PC-3 (cell line): Measurements from ENCODE around the gene USP15. TPM values are rescaled to one million over a fixed set of nuclear protein-coding genes. Genes with fewer than 3 reads are reported as not detected.

Source experiments
- ATAC-seq: fragments of 200-7000 bp; cut with Tn5 transposase; 2 replicates; pipeline ENCODE4 v1.9.1; 2020; ENCODE audit warnings: mild to moderate bottlenecking, moderate library complexity
- BruUV-seq: library from RNA; stranded (reverse); fragments of 400-500 nt; replicated peaks from 2 replicates; lab custom pipeline; 2021; lab: Mats Ljungman, UMichigan
- CTCF ChIA-PET: fragments of 300-600 bp; sonication (Branson Sonifier 250); formaldehyde crosslinking; loops from one replicate; lab custom pipeline; 2022; ENCODE audit warnings: antibody characterized with exemption; lab: Charles Lee
- POLR2A ChIA-PET: fragments of 300-600 bp; sonication (Branson Sonifier 250); formaldehyde crosslinking; loops from one replicate; lab custom pipeline; 2022; ENCODE audit warnings: antibody characterized with exemption; ENCODE audit not compliant: unreplicated experiment; lab: Charles Lee
- DNase-seq: peaks from one replicate; pipeline ENCODE4 v3.0.0-alpha.2; 2015
- H2AFZ ChIP-seq: fragments of 300-600 bp; sonication (generic); 2 replicates; pipeline ENCODE4 v1.6.0; 2016; ENCODE audit warnings: antibody characterized with exemption, low read length
- H3F3A ChIP-seq: fragments of 300-600 bp; sonication (generic); one replicate; pipeline ENCODE4 v1.6.0; 2017; ENCODE audit warnings: antibody characterized with exemption, low read length, control low read depth, mild to moderate bottlenecking; ENCODE audit not compliant: unreplicated experiment
- H3K27ac ChIP-seq: fragments of 300-600 bp; sonication (generic); 2 replicates; pipeline ENCODE4 v1.5.1; 2016; ENCODE audit warnings: mild to moderate bottlenecking, low read length
- H3K27me3 ChIP-seq: fragments of 300-600 bp; sonication (generic); 2 replicates; pipeline ENCODE4 v1.6.1; 2016; ENCODE audit warnings: low read length, mixed read lengths
- H3K36me3 ChIP-seq: fragments of 300-600 bp; sonication (generic); 2 replicates; pipeline ENCODE4 v1.6.1; 2016; ENCODE audit warnings: low read depth, mixed run types, low read length, mixed read lengths
- H3K4me1 ChIP-seq: fragments of 300-600 bp; sonication (generic); 2 replicates; pipeline ENCODE4 v1.5.1; 2016; ENCODE audit warnings: low read length; ENCODE audit not compliant: insufficient read depth
- H3K4me2 ChIP-seq: fragments of 300-600 bp; sonication (generic); 2 replicates; pipeline ENCODE4 v1.6.0; 2016; ENCODE audit warnings: low read length
- H3K4me3 ChIP-seq: fragments of 300-600 bp; sonication (generic); 2 replicates; pipeline ENCODE4 v1.5.1; 2016; ENCODE audit warnings: mild to moderate bottlenecking, low read length, mixed read lengths
- H3K79me2 ChIP-seq: fragments of 300-600 bp; sonication (generic); 2 replicates; pipeline ENCODE4 v1.6.1; 2017; ENCODE audit warnings: low read length, mixed read lengths
- H3K9ac ChIP-seq: fragments of 300-600 bp; sonication (generic); 2 replicates; pipeline ENCODE4 v1.6.0; 2016; ENCODE audit warnings: mild to moderate bottlenecking, low read length
- H3K9me2 ChIP-seq: fragments of 300-600 bp; sonication (generic); replicated peaks from 2 replicates; pipeline ENCODE4 v1.6.1; 2016; ENCODE audit warnings: mixed run types, low read length, mixed read lengths
- H3K9me3 ChIP-seq: fragments of 300-600 bp; sonication (generic); 2 replicates; pipeline ENCODE4 v1.6.1; 2016; ENCODE audit warnings: low read length, mixed read lengths
- H4K20me1 ChIP-seq: fragments of 300-600 bp; sonication (generic); 2 replicates; pipeline ENCODE4 v1.6.1; 2016; ENCODE audit warnings: low read length, mixed read lengths
- CTCF ChIP-seq: fragments of 300-600 bp; sonication (generic); conservative IDR thresholded peaks from 2 replicates; pipeline ENCODE4 v1.5.1; 2017; ENCODE audit warnings: antibody characterized with exemption, low read depth, mild to moderate bottlenecking, low read length
- EZH2 ChIP-seq: fragments of 300-600 bp; sonication (generic); IDR thresholded peaks from one replicate; pipeline ENCODE4 v1.6.1; 2017; ENCODE audit warnings: antibody characterized with exemption, mild to moderate bottlenecking, low read length; ENCODE audit not compliant: unreplicated experiment
- EZH2phosphoT487 ChIP-seq: fragments of 300-600 bp; sonication (generic); IDR thresholded peaks from 2 replicates; pipeline ENCODE4 v1.6.1; 2018; ENCODE audit warnings: mild to moderate bottlenecking, antibody characterized with exemption, low read length, borderline replicate concordance
- intact Hi-C: fragments of 100-400 bp; cut with micrococcal nuclease; formaldehyde crosslinking; loops from 2 replicates; pipeline ENCODE4 v1.9.0; 2023
- total RNA-seq: library from RNA; depleted of rRNA; stranded (reverse); fragments of >200 nt; gene quantifications from 2 replicates; pipeline ENCODE4 v1.2.3, GENCODE V29; 2014

Gene USP15
- total RNA-seq, 1 experiment from 2014 or later: 46.1 TPM

- ATAC-seq: no peak
- no peak overlapping the region for H3K9ac ChIP-seq
- ChIA-PET POLR2A (no interaction called here), CTCF (no interaction called here)
- no peak overlapping the region for H2AFZ ChIP-seq
- no TSS peak for BruUV-seq
- intact Hi-C loops: no loop called here
- no peaks in the 10 kb centered on the region for H3K4me1 ChIP-seq
- peaks cover 6% of the 10 kb centered on the region; the same call in 1 of the 2 replicates for H3K79me2 ChIP-seq
- no peak overlapping the region for H3K4me3 ChIP-seq
- H3K36me3 ChIP-seq: peaks cover 3% of the 10 kb centered on the region; the same call in 1 of the 2 replicates
- no peak overlapping the region for H3K4me2 ChIP-seq
- H3F3A ChIP-seq: no peaks in the 10 kb centered on the region
- H3K9me2 ChIP-seq: no peaks in the 10 kb centered on the region
- H3K27ac ChIP-seq: no peak overlapping the region
- DNase-seq: no peak
- TF ChIP-seq CTCF: no peak
- TF ChIP-seq EZH2phosphoT487: no peak
- TF ChIP-seq EZH2: no peak
- H3K27me3 ChIP-seq: no peaks in the 10 kb centered on the region
- no peaks in the 10 kb centered on the region for H3K9me3 ChIP-seq
- H4K20me1 ChIP-seq: no peaks in the 10 kb centered on the region
Measured at GRCh38 chr12:62372825-62373224, 112.6 kb downstream of the USP15 start.

- no TSS peak for BruUV-seq
- no peaks in the 10 kb centered on the region for H3K79me2 ChIP-seq
Measured at GRCh38 chr12:62375603-62376002, 115.4 kb downstream of the USP15 start.

More at GRCh38 chr12:62375603-62376002, 115.4 kb downstream of the USP15 start:
- ChIA-PET CTCF (no interaction called here), POLR2A (no interaction called here)
- Histone ChIP-seq H3K9me2 (no peaks in the 10 kb centered on the region), H3K4me3 (no peak overlapping the region), H3K4me1 (no peaks in the 10 kb centered on the region), H3K36me3 (peaks cover 3% of the 10 kb centered on the region; the same call in 1 of the 2 replicates), H4K20me1 (no peaks in the 10 kb centered on the region), H3K27me3 (no peaks in the 10 kb centered on the region), H3K27ac (no peak overlapping the region), H3F3A (no peaks in the 10 kb centered on the region), H3K9ac (no peak overlapping the region), H2AFZ (no peak overlapping the region), H3K9me3 (no peaks in the 10 kb centered on the region), H3K4me2 (no peak overlapping the region)
- no peak for DNase-seq
- TF ChIP-seq EZH2 (no peak), CTCF (no peak), EZH2phosphoT487 (no peak)
- intact Hi-C loops: no loop called here
- no peak for ATAC-seq
